ENCODE data around the gene RSPH10B2.
A peak's percentile ranks its signal among the peaks of the same experiment; 100 is the strongest.
"Not testable (repeated sequence)": the region's sequence is repeated elsewhere in the genome, so short reads cannot be mapped to it uniquely, and the experiment has no call there.

RSPH10B2 gene

DNA sequence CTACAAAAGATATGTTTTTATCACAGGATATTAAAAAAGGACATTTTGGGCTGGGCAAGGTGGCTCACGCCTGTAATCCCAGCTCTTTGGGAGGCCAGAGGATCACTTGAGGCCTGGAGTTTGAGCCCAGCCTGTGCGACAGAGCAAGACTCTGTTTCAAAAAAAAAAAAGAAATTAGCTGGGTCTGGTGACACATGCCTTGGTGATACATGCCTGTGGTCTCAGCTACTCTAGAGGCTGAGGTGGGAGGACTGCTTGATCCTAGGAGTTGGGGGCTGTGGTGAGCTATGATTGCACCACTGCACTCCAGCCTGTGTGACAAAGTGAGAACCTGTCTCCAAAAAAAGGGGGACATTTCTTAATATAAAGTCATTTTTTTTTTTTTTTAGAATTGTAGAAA, 46.4 kb downstream of the RSPH10B2 start:
- not testable (repeated sequence) for H3K4me3 ChIP-seq (replicated peaks; ENCODE audit: low read depth, low read length); H3K27me3 ChIP-seq (replicated peaks; ENCODE audit: control insufficient read depth, insufficient read depth, low read length); DNase-seq (ENCODE audit: extremely low read depth, insufficient read length); H3K36me3 ChIP-seq (ENCODE audit: control insufficient read depth, insufficient read depth, low read length)

DNA sequence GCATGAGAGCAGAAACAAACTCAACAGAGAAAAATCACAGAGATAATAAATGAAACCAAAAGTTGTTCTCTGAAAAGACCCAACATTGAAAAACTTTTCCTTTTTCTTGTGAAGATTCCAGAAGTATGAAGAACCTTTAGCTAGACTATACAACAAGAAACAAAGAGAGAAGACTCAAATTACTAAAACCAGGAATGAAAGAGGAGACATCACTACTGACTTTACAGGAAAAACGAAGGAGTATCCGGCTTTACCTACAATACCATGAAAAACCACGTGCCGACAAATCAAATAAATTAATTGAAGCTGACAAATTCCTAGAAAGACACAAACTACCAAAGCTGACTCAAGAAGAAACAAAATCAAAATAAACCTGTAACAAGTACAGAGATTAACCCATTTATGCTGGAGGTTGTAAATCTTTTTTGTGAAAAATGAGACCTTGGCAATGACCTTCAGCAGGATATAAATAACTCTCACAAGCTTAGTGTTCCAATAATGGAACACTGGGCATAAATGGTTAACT, 53.6 kb downstream of the RSPH10B2 start:
- H3K36me3 ChIP-seq (ENCODE audit: control insufficient read depth, insufficient read depth, low read length); H3K27me3 ChIP-seq (replicated peaks; ENCODE audit: control insufficient read depth, insufficient read depth, low read length); H3K4me3 ChIP-seq (replicated peaks; ENCODE audit: low read depth, low read length); DNase-seq (ENCODE audit: extremely low read depth, insufficient read length): not testable (repeated sequence)

DNA sequence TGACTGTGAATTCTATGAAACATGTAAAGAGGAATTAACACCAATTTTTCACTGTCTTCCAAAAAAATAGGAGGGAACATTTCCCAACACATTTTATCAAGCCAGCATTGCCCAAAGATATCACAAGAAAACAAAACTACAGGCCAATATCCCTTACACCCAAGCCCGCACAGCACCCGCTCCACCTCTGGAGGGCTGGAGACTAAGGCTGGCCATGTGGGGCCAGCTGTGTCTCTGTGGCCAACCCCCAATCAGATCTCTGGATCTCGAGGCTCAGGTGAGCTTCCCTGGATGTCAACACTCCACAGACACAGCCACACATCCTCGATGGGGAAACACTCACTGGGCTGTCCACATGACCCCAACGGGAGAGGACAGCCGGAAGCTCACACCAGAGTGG, 54.1 kb downstream of the RSPH10B2 start:
- H3K4me3 ChIP-seq (replicated peaks; ENCODE audit: low read depth, low read length); DNase-seq (ENCODE audit: extremely low read depth, insufficient read length); H3K27me3 ChIP-seq (replicated peaks; ENCODE audit: control insufficient read depth, insufficient read depth, low read length); H3K36me3 ChIP-seq (ENCODE audit: control insufficient read depth, insufficient read depth, low read length): not testable (repeated sequence)

DNA sequence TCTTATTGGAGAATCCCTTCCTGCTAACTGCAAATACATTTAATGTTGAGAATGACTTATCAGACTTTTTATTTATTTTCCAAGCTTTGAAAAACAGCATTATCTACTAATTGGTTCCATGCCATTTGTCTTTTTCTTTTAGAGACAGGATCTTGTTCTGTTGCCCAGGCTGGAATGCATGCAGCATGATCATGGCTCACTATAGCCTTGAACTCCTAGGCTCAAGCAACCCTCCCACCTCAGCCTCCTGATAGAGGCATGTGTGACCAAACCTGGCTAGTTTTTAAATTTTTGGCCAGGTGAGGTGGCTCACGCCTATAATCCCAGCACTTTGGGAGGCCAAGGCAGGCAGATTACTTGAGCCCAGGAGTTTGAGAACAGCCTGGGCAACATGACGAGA, 59.1 kb downstream of the RSPH10B2 start:
- H3K4me3 ChIP-seq (replicated peaks; ENCODE audit: low read depth, low read length); H3K36me3 ChIP-seq (ENCODE audit: control insufficient read depth, insufficient read depth, low read length); DNase-seq (ENCODE audit: extremely low read depth, insufficient read length); H3K27me3 ChIP-seq (replicated peaks; ENCODE audit: control insufficient read depth, insufficient read depth, low read length): not testable (repeated sequence)

DNA sequence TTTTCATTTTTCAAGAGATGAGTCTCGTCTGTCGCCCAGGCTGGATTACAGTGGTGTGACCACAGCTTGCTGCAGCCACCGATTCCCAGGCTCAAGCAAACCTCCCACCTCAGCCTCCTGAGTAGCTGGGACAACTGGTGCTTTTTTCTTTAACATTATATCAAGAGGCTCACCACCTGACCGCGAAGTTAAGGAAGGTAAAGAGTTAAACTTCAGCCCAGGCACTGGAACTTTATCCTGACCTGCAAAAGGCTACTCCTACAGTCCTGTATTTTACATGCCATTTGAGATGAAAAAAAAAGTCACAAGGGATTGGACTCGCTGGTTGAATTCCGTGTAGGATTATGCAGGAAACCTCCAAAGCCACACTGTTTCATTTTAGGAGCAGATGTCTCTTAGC, 61.6 kb downstream of the RSPH10B2 start:
- not testable (repeated sequence) for H3K27me3 ChIP-seq (replicated peaks; ENCODE audit: control insufficient read depth, insufficient read depth, low read length)

DNA sequence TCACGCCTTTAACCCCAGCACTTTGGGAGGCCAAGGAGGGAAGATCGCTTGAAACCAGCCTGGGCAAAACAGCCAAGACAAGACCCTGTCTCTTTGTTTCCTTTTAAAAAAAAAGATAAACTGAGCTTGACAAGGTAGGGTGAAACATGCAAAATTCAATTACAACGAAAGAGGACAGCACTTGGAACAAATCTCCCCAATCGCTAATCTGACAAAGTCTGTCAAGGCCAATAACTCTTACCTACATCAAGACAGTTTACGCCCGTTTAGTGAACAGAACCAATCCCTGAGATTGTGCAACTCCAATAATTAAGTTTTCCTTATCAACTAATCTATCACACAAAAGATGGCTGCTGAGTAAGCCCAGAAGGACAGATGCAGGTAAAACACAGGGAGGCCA, 67.7 kb downstream of the RSPH10B2 start:
- H3K27me3 ChIP-seq (replicated peaks; ENCODE audit: control insufficient read depth, insufficient read depth, low read length); H3K4me3 ChIP-seq (replicated peaks; ENCODE audit: low read depth, low read length); H3K36me3 ChIP-seq (ENCODE audit: control insufficient read depth, insufficient read depth, low read length); DNase-seq (ENCODE audit: extremely low read depth, insufficient read length): not testable (repeated sequence)

More for the DNA sequence above, 61.6 kb downstream of the RSPH10B2 start:
- not testable (repeated sequence) for DNase-seq (ENCODE audit: extremely low read depth, insufficient read length); H3K4me3 ChIP-seq (replicated peaks; ENCODE audit: low read depth, low read length); H3K36me3 ChIP-seq (ENCODE audit: control insufficient read depth, insufficient read depth, low read length)

DNA sequence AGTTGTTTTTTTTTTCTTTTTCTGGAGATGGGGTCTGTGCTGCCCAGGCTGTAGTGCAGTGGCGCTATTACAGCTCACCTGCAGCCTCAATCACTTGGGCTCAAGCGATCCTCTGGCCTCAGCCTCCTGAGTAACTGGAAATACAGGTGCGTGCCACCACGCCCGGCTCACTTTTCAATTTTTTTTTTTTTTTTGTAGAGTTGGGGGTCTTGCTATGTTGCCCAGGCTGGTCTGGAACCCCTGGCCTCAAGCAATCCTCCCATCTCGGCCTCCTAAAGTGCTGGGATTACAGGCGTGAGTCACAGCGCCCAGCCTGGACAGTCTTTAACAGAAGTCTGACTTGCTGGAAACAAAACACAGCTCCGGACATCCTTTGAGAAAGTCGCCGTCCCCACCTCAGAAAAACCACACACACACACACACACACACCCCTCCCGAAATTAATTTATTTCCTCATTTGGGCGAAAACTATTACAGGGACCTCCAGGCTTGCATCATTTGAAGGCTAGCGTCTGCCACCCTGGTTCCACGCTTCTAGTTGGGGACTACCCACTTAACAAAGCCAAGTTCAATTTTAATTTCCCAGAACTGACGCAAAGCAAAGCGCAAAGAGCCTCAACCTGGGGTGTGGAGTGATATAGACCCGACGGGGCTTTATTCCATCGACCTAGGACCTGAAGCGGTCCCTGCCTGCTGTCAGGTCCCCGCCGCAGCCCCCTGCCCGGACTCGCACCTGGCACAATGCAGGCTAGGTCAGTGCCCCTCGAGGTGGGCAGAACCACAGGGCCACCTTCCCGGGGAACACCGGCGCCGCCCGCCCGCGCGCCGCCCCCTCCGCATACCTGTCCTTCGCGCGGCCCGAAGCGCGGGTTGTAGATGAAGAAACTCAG, 71.6 kb downstream of the RSPH10B2 start:
- peak overlapping the region; percentile 53 for H3K4me3 ChIP-seq (replicated peaks; ENCODE audit: low read depth, low read length)
- DNase-seq (ENCODE audit: extremely low read depth, insufficient read length); H3K27me3 ChIP-seq (replicated peaks; ENCODE audit: control insufficient read depth, insufficient read depth, low read length); H3K36me3 ChIP-seq (ENCODE audit: control insufficient read depth, insufficient read depth, low read length): not testable (repeated sequence)

DNA sequence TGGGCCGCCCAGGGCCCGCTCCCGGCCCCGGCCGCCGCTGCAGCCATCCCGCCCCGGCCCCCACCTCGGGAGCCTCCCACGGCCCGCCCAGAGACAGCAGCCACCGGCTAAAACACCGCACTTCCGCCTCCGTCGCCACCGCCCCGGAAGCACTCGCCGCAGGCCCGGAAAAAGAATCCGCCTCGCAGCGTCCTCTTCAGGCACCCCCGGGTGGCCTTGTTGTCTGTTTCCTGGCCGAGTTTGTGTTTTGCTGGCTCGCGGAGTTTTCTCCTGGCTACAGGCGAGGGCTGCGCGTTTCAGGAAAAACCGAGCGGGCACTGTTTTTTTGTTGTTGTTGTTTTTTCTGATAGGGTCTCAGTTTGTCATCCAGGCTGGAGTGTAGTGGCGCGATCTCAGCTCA, 72.2 kb downstream of the RSPH10B2 start, which contains the start of gene CCZ1B:
TSS of gene CCZ1B (minus strand) at position 125 of the 400 bp plus-strand sequence. CDS start at position 47, 78 bp downstream.
- peak; percentile 77 for DNase-seq (ENCODE audit: extremely low read depth, insufficient read length)
- not testable (repeated sequence) for H3K36me3 ChIP-seq (ENCODE audit: control insufficient read depth, insufficient read depth, low read length); H3K27me3 ChIP-seq (replicated peaks; ENCODE audit: control insufficient read depth, insufficient read depth, low read length)
- TF ChIP-seq, protein P1, sequence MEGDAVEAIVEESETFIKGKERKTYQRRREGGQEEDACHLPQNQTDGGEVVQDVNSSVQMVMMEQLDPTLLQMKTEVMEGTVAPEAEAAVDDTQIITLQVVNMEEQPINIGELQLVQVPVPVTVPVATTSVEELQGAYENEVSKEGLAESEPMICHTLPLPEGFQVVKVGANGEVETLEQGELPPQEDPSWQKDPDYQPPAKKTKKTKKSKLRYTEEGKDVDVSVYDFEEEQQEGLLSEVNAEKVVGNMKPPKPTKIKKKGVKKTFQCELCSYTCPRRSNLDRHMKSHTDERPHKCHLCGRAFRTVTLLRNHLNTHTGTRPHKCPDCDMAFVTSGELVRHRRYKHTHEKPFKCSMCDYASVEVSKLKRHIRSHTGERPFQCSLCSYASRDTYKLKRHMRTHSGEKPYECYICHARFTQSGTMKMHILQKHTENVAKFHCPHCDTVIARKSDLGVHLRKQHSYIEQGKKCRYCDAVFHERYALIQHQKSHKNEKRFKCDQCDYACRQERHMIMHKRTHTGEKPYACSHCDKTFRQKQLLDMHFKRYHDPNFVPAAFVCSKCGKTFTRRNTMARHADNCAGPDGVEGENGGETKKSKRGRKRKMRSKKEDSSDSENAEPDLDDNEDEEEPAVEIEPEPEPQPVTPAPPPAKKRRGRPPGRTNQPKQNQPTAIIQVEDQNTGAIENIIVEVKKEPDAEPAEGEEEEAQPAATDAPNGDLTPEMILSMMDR (IDR thresholded peaks at IDR 0.05; ENCODE audit: insufficient read depth, low read length, poor library complexity, severe bottlenecking), result peak; percentile 46
- H3K4me3 ChIP-seq (replicated peaks; ENCODE audit: low read depth, low read length), result peak within 1 kb of the TSS; percentile 59

DNA sequence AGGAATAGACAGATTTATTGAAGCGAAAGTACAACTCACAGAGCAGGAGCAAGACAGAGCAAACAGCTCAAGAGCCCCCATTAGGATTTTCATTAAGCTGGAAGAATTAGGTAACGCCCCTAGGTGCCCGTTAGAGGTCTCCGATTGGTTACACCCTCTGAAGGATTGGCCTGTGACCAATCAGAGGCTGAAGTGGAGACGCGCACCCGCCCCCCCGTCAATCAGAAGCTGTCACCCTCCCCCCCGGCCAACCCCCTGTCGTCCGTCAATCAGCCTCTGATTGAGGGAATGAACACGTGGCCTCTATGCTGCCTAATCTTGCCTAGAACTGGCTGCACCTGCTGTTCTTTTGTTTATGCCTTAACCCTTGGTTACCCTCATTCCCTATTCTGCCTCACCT, 73.3 kb downstream of the RSPH10B2 start:
- H3K27me3 ChIP-seq (replicated peaks; ENCODE audit: control insufficient read depth, insufficient read depth, low read length); DNase-seq (ENCODE audit: extremely low read depth, insufficient read length); H3K4me3 ChIP-seq (replicated peaks; ENCODE audit: low read depth, low read length); H3K36me3 ChIP-seq (ENCODE audit: control insufficient read depth, insufficient read depth, low read length): not testable (repeated sequence)

DNA sequence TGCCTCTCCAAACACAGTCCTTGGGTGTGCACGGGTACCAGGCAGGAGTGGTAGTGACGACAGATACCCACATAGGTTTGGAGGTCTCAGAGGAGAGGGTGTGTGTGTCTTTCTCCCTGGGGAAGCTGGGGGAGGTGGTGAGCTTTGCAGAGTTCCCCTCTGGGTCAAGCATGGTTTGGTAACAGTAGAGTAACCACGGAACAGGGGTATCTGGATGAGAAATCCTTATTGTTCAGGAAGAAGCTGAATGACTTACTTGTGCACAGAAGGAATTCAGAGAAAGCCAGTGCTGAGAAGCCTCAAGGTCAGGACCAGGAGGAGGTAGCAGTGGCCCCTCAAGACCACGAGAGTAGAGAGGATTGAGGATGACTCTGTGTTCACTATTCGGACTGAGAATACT, 75.7 kb downstream of the RSPH10B2 start:
- H3K4me3 ChIP-seq (replicated peaks; ENCODE audit: low read depth, low read length); H3K27me3 ChIP-seq (replicated peaks; ENCODE audit: control insufficient read depth, insufficient read depth, low read length); H3K36me3 ChIP-seq (ENCODE audit: control insufficient read depth, insufficient read depth, low read length); DNase-seq (ENCODE audit: extremely low read depth, insufficient read length): not testable (repeated sequence)

DNA sequence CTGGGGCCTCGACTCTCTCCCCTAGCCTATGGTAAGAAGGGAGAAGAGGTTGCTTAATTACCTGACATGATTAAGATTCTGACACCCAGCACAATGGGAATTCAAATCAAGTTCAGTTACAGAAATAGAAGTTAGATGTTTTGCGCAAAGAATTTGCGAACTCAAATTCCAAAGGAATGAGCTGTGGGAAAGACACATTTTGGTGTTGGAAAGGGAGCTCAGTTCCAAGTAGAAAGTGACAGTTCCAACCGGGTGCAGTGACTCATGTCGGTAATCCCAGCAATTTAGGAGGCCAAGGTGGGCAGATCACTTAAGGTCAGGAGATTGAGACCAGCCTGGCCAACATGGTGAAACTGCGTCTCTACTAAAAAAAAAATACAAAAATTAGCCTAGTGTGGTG, 76.1 kb downstream of the RSPH10B2 start:
- H3K36me3 ChIP-seq (ENCODE audit: control insufficient read depth, insufficient read depth, low read length); H3K27me3 ChIP-seq (replicated peaks; ENCODE audit: control insufficient read depth, insufficient read depth, low read length); DNase-seq (ENCODE audit: extremely low read depth, insufficient read length); H3K4me3 ChIP-seq (replicated peaks; ENCODE audit: low read depth, low read length): not testable (repeated sequence)
